Activated CD4-positive, alpha-beta T cell treated with anti-CD3 and anti-CD28 coated beads, Interleukin-2, amount 50 U/mL, for 48 hours (primary cell): ENCODE measurements around the gene ITIH4.
A peak's percentile ranks its signal among the peaks of the same experiment; 100 is the strongest.

Experiments
- DNase-seq, 2 experiments: peaks; one replicate each; pipeline ENCODE4 v3.0.0-alpha.2; 2020

Gene ITIH4

DNA sequence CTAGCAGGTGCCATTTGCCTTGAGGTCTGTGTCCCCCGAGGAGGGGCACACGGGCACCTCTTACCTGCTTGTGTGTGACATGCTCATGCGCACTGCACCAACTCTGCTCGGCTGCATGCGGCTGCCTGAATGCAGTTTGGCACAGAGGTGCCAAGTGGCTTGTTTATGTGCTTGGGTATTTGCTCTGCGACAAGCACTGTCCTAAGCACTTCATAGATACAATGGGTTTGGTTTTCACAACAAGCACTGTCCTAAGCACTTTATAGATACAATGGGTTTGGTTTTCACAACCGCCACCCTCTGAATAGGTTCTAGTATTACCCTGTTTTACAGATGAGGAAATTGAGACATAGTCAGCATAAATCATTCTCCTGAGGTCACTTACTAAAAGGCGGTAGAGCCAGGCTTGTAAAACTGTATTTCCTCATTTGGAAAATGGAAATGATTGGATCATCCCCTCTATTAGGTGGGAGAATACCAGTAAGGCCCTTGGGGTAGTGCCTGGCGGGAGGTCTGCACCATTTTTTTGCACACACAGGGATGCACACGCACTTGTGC lies 487 bp downstream of the ITIH4 start:
- DNase-seq = no peak

GRCh38 chr3:52829482-52829881 lies 990 bp downstream of the ITIH4 start:
- DNase-seq = no peak

DNA sequence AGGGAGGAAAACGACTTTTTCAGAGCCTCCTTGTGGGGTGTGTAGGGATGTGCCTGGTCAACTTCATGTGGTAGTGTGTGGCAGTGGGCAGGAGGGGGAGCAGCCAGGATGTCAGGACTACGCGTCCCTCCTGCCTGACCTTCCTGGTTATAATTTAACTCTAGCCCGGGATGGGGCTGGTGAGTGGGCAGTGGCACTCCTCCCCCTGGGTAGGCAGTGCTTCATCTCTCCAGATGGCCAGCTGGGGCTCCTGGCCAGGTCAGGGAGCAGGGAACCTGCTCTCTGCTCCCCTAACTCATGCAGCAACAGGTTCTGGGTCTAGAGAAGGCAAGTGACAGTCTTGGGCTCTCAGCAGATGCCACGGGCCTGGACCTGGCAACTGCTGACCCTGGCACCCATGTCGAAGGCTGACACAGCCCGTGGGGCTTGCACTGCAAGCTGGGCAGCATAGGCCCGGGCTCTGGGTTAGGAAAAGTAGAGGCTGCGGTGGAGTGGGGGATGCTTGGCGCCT lies 2.6 kb downstream of the ITIH4 start:
- DNase-seq = no peak

DNA sequence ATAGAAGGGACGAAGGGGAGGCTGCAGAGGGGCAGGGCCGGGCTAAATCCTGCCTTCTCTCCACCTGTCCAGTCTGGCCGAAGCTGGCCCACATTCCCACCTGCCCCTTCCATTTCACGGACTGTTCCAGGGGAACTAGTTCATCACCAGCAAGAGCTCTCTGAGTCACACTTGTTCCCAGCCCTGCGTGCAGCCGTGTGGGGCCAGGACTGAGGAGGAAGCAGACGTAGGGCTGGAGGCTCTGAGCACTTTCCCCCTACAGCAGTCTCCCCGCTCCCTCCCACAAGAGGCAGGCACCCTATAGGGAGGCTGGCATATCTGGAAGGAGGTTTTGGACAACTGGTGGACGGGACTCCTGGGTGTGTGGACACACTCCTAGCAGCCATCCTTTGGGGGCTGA lies 3.0 kb downstream of the ITIH4 start:
- DNase-seq = no peak

DNA sequence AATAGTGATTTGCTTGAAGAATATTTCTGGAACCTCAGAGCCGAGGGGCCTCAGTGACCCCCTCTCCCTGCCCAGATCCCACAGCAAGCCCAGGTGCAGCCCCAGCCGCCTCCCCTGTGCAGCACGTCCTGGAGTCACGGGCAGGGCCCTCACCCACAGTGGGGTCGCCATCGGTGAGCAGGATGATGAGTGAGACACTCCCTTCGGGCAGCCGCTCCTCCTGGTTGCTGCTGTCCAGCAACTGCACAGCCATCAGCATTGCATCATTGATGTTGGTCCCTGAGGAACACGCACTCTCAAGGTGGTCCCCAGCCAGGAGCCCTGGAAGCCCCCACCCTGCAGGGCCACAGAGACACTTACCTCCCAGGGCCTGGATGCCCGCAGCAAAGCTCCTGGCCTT lies 6.4 kb downstream of the ITIH4 start:
- DNase-seq = no peak

- DNase-seq = no peak
Measured at GRCh38 chr3:52822363-52822762, 8.1 kb downstream of the ITIH4 start.

- peak; percentile 34 to 44 for DNase-seq
Measured at GRCh38 chr3:52820736-52821135, 9.7 kb downstream of the ITIH4 start.

DNA sequence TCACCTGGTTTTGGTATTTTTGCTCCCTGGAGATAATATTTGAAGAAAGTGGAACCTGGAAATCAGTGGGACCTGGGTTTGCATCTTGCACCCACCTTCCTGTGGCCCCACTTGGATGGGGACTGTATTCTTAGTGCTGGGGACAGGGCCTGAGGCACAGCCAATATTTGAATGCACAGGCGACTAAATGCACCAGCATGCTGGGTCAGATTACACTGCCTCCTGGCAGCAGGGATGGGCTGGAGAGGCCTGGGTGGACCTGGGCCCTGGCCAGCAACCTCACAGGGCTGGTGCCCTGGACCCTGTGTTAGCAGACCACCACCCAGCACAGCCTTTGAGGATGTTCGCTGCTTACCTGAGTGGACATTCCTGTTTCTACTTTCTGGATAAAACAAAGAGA lies 10.5 kb downstream of the ITIH4 start:
- no peak for DNase-seq

DNA sequence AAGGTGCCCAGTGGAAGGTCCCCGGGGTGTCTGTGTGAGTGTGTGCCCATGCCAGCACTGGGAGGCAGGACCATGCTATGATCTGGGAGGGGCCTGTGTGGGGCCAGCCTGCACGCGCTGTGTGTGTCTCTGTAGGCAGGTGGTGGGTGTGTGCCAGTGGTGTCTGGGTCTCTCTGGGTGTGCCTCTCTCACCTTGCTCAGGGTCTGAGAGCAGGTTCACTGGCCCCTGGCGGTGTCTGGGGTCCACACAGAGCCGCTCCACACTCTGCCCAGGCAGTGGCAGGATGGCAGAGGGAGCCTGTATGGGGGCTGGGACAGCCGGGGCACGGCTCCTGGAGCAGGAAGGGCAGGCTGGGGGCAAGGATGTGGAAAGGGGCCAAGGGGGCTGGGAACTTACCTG lies 12.6 kb downstream of the ITIH4 start:
- no peak for DNase-seq

DNA sequence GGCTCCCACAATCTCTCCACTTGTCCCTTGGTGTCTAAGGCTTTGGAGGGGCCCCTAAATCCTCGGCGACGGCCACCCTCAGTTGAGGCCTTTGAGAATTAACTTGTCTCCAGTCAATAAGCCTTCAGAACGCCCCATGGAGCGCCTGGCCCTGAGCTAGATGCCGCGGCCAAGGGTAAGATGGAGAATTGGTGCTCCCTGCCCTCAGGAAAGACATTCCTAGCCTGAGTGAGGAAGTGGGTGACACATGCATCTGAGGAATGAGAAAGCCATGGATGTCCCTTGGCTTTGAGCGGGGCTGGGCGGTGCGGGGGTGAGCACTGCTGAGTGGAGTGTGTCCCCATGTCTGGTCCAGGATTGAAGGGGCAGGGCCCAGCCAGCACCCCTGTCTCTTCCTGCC lies 13.3 kb downstream of the ITIH4 start:
- DNase-seq = no peak

GRCh38 chr3:52816654-52817053 lies 13.8 kb downstream of the ITIH4 start:
- no peak for DNase-seq

DNA sequence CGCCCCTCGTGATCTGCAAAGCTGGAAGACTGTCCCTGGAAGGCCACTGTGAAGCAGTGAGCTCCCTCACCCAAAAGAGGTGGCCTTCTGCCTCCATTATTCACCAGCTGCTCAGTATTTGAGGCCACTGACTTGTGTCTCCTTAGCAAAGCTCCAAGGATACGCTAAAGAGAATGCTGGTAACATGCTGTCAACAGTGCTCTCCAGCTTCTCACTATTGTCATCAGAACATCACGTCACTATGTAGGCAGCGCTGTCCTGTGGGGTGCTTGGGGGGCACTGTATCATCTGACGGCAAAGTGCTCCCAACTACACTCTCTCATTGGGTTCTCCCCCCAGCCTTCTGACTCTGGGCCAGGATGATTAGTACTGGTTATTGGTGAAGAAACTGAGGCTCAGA lies 14.3 kb downstream of the ITIH4 start:
- no peak for DNase-seq

DNA sequence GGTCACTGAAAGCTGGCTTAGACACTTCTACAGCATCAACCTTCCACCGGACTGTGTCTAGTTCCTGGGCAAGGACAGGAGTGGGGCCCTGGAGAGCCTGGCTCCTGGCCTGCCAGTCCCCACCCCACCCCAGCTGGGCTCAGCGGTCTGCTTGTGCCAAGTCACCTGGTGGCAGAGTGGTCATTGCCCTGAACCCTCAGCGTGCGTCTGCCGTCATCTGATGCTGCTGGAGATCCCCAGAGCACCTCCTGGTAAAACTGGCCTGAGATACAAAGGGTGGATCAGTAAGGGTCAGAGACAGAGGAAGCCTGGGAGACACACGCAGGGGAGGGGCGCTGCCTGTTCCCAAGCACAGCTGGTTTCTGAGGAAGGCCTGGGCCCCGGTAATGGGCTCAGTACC lies 16.7 kb downstream of the ITIH4 start:
- DNase-seq = no peak

DNA sequence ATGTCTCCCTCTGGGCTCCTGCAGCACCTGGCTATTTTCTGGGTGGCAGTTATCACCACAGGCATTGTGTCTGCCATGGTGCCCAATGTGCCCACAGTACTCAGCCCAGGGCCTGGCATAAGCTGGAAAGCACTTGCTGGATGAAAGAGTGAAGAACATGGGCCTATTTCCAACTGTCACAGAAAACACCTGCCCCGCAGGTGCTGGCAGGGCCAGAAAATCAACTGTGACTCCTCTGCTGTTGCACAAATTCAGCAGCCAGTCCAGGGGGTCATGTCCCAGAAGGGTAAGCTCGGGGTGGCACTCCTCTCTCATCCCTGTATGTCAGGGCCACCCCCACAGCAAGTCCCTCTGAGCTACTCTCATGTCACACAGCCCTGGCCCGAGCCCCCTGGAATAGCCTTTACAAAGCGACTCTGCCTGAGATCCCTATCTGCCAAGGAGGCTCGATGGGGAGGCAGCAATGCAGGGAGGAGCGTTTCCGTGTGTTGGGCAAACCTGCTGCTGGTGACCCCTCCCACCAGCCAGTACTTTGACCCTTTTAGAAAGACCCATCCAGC lies 18.9 kb downstream of the ITIH4 start:
- DNase-seq = no peak

- no peak for DNase-seq
Measured at GRCh38 chr3:52810923-52811322, 19.5 kb downstream of the ITIH4 start.

DNA sequence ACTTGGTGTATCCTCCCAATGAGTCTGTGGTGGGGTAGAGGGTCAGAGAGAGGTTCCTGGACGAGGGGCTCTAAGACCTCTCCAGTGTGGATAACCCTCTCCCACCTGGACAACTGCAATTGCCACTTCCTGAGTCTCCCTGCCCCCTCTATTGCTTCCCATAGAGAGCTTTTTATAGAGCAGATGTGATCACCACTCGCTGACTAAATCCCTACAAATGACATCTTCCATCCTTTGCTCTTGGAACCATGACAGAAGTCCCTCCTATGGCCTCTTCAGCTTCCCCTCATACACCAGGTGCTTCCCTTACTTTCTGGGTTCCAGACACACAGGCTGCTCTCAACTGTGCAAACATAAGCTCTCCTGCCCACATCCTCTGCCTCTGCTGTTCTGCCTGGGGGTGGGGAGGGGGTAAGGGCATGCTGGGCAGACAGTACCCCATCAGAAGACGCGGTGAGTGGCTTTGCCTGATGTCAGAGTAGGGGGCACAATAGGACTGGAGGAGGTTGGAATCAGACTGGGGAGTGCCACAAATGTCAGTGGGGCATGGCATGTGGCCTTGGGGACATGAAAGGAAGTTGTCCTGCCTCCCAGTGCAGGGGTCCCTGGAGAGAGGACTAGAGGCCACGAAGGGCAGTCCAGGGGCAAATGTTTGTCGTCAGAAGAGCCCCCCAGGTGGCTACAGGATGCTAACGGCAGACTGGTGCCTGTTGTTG lies 20.7 kb downstream of the ITIH4 start:
- DNase-seq = no peak

- DNase-seq = no peak
Measured at GRCh38 chr3:52809149-52809548, 21.3 kb downstream of the ITIH4 start.

- no peak for DNase-seq
Measured at GRCh38 chr3:52805270-52806039, 25.0 kb downstream of the ITIH4 start.

DNA sequence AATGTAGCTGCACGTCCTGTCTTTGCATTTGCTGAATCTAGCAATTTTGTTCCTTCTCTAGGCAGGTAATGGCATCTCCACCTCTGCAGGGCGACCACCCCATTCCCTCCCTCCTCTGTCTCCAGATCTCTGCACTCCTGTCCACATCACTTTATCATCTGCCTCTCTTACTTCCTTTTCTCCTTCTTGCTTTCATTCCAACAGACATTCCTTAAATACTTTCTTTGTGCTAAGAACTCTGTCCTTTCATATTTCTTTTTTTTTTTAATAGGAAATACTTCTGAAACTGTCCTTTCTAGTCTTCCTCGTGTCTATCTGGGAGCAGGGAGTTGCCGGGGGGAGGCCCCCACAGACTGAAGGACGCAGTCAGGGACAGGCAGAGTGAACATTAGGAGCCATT lies 28.6 kb downstream of the ITIH4 start:
- DNase-seq = no peak

- DNase-seq = no peak
Measured at GRCh38 chr3:52800079-52800478, 30.4 kb downstream of the ITIH4 start.

DNA sequence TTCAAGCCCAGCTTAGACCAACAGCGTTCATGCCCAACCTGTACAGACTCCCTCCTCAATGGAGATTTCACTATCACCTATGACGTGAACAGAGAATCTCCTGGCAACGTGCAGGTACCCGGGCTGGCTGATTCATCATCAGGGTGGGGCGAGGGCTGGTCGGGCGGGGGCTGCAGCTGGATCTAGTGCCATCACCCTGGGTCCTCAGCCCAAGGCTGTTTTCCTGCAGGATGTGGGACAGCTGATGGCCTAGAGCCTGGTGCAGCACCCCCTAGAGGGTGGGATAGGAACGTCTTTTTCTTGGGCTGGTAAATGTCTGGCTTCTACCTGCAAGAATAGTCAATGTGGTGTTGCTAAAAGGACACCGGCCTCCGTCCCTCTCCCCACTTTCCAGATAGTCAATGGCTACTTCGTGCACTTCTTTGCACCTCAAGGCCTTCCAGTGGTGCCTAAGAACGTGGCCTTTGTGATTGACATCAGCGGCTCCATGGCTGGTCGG lies 31.4 kb downstream of the ITIH4 start:
- peak; percentile 36 to 43 for DNase-seq

DNA sequence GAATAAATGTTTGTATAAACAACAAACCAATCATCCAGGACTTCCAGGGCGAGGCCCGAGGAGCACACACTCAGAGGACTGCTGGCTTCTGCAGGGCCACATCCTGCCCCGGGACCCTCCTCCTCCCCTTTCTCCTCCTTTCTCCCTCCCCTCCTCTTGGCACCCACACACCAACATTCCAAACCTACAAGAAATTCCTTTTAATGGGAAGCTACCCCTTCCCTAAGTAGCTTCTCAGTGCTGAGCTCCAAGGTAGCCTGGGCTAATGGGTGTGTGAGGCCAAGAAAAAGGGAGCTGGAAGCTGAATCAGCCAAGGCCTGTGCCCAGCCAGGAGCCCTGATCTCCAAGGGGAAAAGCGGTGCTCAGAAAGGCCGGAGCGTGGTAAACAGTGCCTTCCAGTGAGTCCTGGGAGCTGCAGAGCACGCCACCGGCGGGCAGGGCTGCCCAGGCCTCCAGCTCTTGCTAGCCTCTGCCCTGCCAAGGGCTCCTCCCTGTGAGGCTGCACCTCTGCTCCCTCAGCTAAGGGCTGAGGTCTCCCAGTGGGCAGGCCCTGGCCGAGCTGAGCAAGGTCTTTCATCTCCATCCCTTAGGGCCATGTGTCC lies 32.0 kb downstream of the ITIH4 start:
- DNase-seq = no peak

DNA sequence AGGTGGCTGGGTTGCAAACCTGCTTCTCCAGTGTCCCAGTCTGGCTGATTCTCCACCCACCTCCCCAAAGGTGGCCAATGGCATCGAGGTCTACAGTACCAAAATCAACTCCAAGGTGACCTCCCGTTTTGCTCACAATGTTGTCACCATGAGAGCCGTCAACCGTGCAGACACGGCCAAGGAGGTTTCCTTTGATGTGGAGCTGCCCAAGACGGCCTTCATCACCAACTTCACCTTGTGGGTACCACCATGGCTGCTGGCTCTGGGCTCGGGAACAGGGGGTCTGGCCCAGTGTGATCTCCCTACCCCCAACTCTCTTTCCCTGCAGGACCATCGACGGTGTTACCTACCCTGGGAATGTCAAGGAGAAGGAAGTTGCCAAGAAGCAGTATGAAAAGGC lies 34.1 kb downstream of the ITIH4 start:
- no peak for DNase-seq
